ENCODE results near the gene PRAMEF13.
"Not testable (repeated sequence)": the region's sequence is repeated elsewhere in the genome, so short reads cannot be mapped to it uniquely, and the experiment has no call there.

PRAMEF13 gene, protein sequence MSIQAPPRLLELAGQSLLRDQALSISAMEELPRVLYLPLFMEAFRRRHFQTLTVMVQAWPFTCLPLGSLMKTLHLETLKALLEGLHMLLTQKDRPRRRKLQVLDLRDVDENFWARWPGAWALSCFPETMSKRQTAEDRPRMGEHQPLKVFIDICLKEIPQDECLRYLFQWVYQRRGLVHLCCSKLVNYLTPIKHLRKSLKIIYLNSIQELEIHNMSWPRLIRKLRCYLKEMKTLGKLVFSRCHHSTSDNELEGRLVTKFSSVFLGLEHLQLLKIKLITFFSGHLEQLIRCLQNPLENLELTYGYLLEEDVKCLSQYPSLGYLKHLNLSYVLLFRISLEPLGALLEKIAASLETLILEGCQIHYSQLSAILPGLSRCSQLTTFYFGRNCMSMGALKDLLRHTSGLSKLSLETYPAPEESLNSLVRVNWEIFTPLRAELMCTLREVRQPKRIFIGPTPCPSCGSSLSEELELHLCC

GRCh38 chr1:13201309-13201708 lies at the start of gene PRAMEF13:
Gene PRAMEF13 (minus strand): TSS chr1:13201409. CDS start chr1:13199589, 1,820 bp downstream.
- not testable (repeated sequence) for H3K9ac ChIP-seq; H3K4me2 ChIP-seq; H3K27me3 ChIP-seq; H3K9me3 ChIP-seq (replicated peaks in 1 of 11); H3K4me3 ChIP-seq; H4K20me1 ChIP-seq; H3K27ac ChIP-seq; H3K36me3 ChIP-seq; H3K4me1 ChIP-seq

GRCh38 chr1:13247122-13247521 lies 45.9 kb upstream of the PRAMEF13 start:
- H3K4me3 ChIP-seq; H3K9me3 ChIP-seq (replicated peaks in 1 of 11); H3K9ac ChIP-seq; H4K20me1 ChIP-seq; H3K27me3 ChIP-seq; H3K4me1 ChIP-seq; H3K27ac ChIP-seq; H3K36me3 ChIP-seq; H3K4me2 ChIP-seq: not testable (repeated sequence)

- H3K36me3 ChIP-seq; H4K20me1 ChIP-seq; H3K4me2 ChIP-seq; H3K4me3 ChIP-seq; H3K4me1 ChIP-seq; H3K9ac ChIP-seq; H3K27me3 ChIP-seq; H3K27ac ChIP-seq; H3K9me3 ChIP-seq (replicated peaks in 1 of 11): not testable (repeated sequence)
Observed at GRCh38 chr1:13246554-13246871, 45.3 kb upstream of the PRAMEF13 start.

DNA sequence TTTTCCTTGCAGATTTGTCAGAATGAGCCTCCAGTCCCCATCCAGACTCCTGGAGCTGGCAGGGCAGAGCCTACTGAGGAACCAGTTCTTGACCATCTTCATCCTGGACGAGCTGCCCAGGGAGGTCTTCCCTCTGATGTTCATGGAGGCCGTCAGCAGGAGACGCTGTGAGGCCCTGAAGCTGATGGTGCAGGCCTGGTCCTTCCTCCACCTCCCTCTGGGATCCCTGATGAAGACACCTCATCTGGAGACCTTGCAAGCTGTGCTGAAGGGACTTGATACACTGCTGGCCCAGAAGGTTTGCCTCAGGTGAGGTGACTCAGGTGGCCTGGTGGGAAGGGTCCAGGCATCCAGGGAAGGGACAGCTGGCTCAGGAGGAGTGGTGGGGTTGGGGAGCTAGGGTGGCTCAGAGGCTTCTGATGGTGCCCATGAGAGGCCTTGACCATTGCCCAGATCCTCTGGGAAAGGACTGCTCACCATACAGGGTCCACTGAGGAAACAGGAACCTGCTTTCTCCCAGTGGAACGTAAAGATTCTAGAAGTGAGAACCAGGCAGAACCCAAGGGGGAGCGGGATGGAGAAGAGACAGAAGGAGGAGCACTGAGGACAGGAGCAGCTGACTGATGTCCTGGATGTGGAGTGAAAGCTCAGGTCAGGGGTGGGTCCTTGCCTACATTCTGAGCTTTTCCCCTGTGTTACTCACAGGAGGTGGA lies 44.8 kb upstream of the PRAMEF13 start:
- not testable (repeated sequence) for H3K27me3 ChIP-seq; H3K4me1 ChIP-seq; H3K4me2 ChIP-seq; H4K20me1 ChIP-seq; H3K9ac ChIP-seq; H3K27ac ChIP-seq; H3K9me3 ChIP-seq (replicated peaks in 1 of 11); H3K4me3 ChIP-seq; H3K36me3 ChIP-seq

- not testable (repeated sequence) for H3K4me2 ChIP-seq; H3K9ac ChIP-seq; H3K4me1 ChIP-seq; H3K27me3 ChIP-seq; H3K4me3 ChIP-seq; H3K27ac ChIP-seq; H4K20me1 ChIP-seq; H3K36me3 ChIP-seq; H3K9me3 ChIP-seq (replicated peaks in 1 of 11)
Observed at GRCh38 chr1:13243536-13244263, 42.5 kb upstream of the PRAMEF13 start.

- H3K36me3 ChIP-seq; H4K20me1 ChIP-seq; H3K4me1 ChIP-seq; H3K4me3 ChIP-seq; H3K9me3 ChIP-seq (replicated peaks in 1 of 11); H3K27me3 ChIP-seq; H3K27ac ChIP-seq; H3K4me2 ChIP-seq; H3K9ac ChIP-seq: not testable (repeated sequence)
Observed at GRCh38 chr1:13239633-13240032, 38.4 kb upstream of the PRAMEF13 start.

GRCh38 chr1:13237572-13237971 lies 36.4 kb upstream of the PRAMEF13 start:
- H3K4me2 ChIP-seq; H3K4me1 ChIP-seq; H4K20me1 ChIP-seq; H3K27me3 ChIP-seq; H3K27ac ChIP-seq; H3K9me3 ChIP-seq (replicated peaks in 1 of 11); H3K9ac ChIP-seq; H3K4me3 ChIP-seq; H3K36me3 ChIP-seq: not testable (repeated sequence)

DNA sequence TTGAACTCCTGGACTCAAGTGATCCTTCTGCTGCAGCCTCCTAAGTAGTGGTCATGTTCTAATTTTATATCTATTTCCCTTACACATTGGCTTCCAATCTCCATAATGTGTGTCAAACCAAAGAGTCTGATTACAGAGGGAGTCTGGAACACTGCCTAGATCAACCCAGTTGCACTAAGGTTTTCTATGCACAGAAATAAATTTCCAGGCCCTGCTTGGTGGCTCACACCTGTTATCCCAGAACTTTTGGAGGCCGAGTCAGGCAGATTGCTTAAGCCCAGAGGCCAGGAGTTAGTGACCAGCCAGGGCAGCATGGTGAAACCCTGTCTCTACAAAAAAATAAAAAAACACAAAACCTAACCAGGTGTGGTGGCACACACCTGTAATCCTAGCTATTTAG lies 32.8 kb upstream of the PRAMEF13 start:
- H3K4me3 ChIP-seq; H4K20me1 ChIP-seq; H3K4me2 ChIP-seq; H3K27ac ChIP-seq; H3K27me3 ChIP-seq; H3K36me3 ChIP-seq; H3K9ac ChIP-seq; H3K9me3 ChIP-seq (replicated peaks in 1 of 11); H3K4me1 ChIP-seq: not testable (repeated sequence)

DNA sequence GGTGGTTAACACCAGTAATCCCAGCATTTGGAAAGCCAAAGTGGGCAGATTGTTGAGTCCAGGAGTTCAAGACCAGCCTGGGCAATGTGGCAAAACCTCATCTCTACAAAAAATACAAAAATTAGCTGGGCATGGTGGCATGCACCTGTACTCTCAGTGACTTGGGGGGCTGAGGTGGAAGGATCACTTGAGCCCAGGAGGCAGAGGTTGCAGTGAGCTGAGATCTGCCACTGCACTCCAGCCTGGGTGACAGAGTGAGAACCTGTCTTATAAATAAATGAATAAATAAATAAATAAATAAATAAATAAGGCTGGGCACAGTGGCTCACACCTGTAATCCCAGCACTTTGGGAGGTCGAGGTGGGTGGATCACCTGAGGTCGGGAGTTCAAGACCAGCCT lies 30.8 kb upstream of the PRAMEF13 start:
- H3K36me3 ChIP-seq; H4K20me1 ChIP-seq; H3K4me2 ChIP-seq; H3K27me3 ChIP-seq; H3K9ac ChIP-seq; H3K27ac ChIP-seq; H3K9me3 ChIP-seq (replicated peaks in 1 of 11); H3K4me3 ChIP-seq; H3K4me1 ChIP-seq: not testable (repeated sequence)

- H3K9ac ChIP-seq; H3K27ac ChIP-seq; H4K20me1 ChIP-seq; H3K4me1 ChIP-seq; H3K27me3 ChIP-seq; H3K4me3 ChIP-seq; H3K4me2 ChIP-seq; H3K9me3 ChIP-seq (replicated peaks in 1 of 11); H3K36me3 ChIP-seq: not testable (repeated sequence)
Observed at GRCh38 chr1:13231061-13231750, 30.0 kb upstream of the PRAMEF13 start.

DNA sequence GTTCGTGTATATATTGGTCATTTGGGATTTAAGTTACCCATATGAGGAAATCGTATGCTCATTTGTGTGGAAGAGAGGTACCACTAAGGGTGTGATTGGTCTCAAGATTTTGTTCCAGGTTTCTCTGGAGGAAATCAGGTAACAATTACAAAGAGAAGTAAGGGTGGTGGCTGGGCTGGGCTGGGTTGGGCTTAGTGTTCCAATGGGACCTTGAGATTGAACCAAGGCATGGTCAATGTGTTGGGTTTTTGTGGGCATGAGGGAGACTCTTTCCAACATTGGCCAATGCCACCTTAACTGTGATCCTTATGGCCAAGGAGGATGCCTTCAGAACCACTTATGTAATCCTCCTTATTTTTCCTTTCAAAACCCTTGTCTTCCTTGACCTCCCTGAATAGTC lies 29.4 kb upstream of the PRAMEF13 start:
- not testable (repeated sequence) for H3K4me2 ChIP-seq; H3K9ac ChIP-seq; H3K9me3 ChIP-seq (replicated peaks in 1 of 11); H3K4me1 ChIP-seq; H3K27me3 ChIP-seq; H3K36me3 ChIP-seq; H3K4me3 ChIP-seq; H3K27ac ChIP-seq; H4K20me1 ChIP-seq

DNA sequence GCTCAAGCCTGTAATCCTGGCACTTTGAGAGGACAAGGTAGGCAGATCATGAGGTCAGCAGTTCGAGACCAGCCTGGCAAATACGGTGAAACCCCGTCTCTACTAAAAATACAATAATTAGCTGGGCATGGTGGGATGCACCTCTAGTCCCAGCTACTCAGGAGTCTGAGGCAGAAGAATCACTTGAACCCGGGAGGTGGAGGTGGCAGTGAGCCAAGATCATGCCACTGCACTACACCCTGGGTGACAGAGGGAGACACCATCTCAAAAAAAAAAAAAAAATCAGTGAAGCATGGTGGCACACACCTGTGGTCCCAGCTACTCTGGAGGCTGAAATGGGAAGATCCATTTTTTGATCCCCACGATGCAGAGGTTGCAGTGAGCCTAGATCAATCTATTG lies 28.9 kb upstream of the PRAMEF13 start:
- not testable (repeated sequence) for H3K9me3 ChIP-seq (replicated peaks in 1 of 11); H3K4me3 ChIP-seq; H3K36me3 ChIP-seq; H3K9ac ChIP-seq; H4K20me1 ChIP-seq; H3K4me1 ChIP-seq; H3K27me3 ChIP-seq; H3K4me2 ChIP-seq; H3K27ac ChIP-seq
